SK-N-SH (cell line): ENCODE results near the gene TSPAN4. TPM values are rescaled to one million over a fixed set of nuclear protein-coding genes. Genes with fewer than 3 reads are reported as not detected.

ENCODE experiments used
- CTCF ChIA-PET: fragments of 300-600, 350-600 bp; formaldehyde crosslinking; extraction: SDS; loops from one replicate; lab custom pipeline; 2021; lab: Yijun Ruan, JAX
- POLR2A ChIA-PET: fragments of 350-600 bp; sonication (Branson Sonifier 250); formaldehyde crosslinking; extraction: SDS; loops from one replicate; lab custom pipeline; 2020; ENCODE audit warnings: antibody characterized with exemption, inconsistent platforms; lab: Yijun Ruan, JAX
- DNase-seq: peaks from one replicate; pipeline ENCODE4 v3.0.0; 2012
- H2AFZ ChIP-seq: fragments of 200-600 bp; sonication (generic); 2 replicates; pipeline ENCODE4 v1.8.1; 2016; ENCODE audit warnings: antibody characterized with exemption, mild to moderate bottlenecking, low read depth
- H3F3A ChIP-seq: fragments of 200-600 bp; sonication (generic); replicated peaks from 2 replicates; pipeline ENCODE3; 2016; ENCODE audit warnings: antibody characterized with exemption, mild to moderate bottlenecking; ENCODE audit not compliant: insufficient read depth
- H3K27ac ChIP-seq, 2 experiments: fragments of 200-500 bp in 1 of 2; fragments of 200-600 bp in 1 of 2; sonication (Bioruptor generic) in 1 of 2; sonication (generic), shearing (Covaris generic) in 1 of 2; 2 replicates each; pipeline versions ENCODE4 v1.5.1 to v1.6.1; 2014 to 2016; ENCODE audit warnings: low read depth in 2 of 2, inconsistent platforms in 1 of 2, low read length in 1 of 2, mild to moderate bottlenecking in 1 of 2, mixed read lengths in 1 of 2
- H3K27me3 ChIP-seq: fragments of 200-600 bp; sonication (generic), shearing (Covaris generic); 2 replicates; pipeline ENCODE4 v1.6.1; 2016; ENCODE audit warnings: mixed run types; ENCODE audit not compliant: insufficient read depth
- H3K36me3 ChIP-seq, 2 experiments: fragments of 200-500 bp in 1 of 2; fragments of 200-600 bp in 1 of 2; sonication (Bioruptor generic) in 1 of 2; sonication (generic) in 1 of 2; replicated peaks in 1 of 2; 2 replicates each; pipeline versions ENCODE3 to v1.5.1; 2014 to 2016; ENCODE audit warnings: low read length in 1 of 2, mild to moderate bottlenecking in 1 of 2; ENCODE audit not compliant: insufficient read depth in 2 of 2, control insufficient read depth in 1 of 2
- H3K4me1 ChIP-seq, 2 experiments: fragments of 200-500 bp in 1 of 2; fragments of 200-600 bp in 1 of 2; sonication (Bioruptor generic) in 1 of 2; sonication (generic), shearing (Covaris generic) in 1 of 2; 2 replicates each; pipeline versions ENCODE4 v1.5.1 to v1.6.1; 2014 to 2016; ENCODE audit warnings: low read depth in 1 of 2, low read length in 1 of 2, mixed run types in 1 of 2; ENCODE audit not compliant: insufficient read depth in 2 of 2, control insufficient read depth in 1 of 2
- H3K4me2 ChIP-seq: fragments of 200-600 bp; sonication (generic), shearing (Covaris generic); 2 replicates; pipeline ENCODE4 v1.6.1; 2017; ENCODE audit warnings: mixed run types
- H3K4me3 ChIP-seq, 2 experiments: fragments of 200-500 bp in 1 of 2; fragments of 200-600 bp in 1 of 2; sonication (Bioruptor generic) in 1 of 2; sonication (generic), shearing (Covaris generic) in 1 of 2; 2 replicates each; pipeline versions ENCODE4 v1.5.1 to v1.8.1; 2014 to 2016; ENCODE audit warnings: low read depth in 2 of 2, inconsistent platforms in 1 of 2, low read length in 1 of 2, mild to moderate bottlenecking in 1 of 2, mixed read lengths in 1 of 2, moderate library complexity in 1 of 2
- H3K79me2 ChIP-seq: fragments of 200-600 bp; sonication (generic); 2 replicates; pipeline ENCODE4 v1.8.1; 2017; ENCODE audit warnings: mild to moderate bottlenecking; ENCODE audit not compliant: insufficient read depth
- H3K9ac ChIP-seq: fragments of 200-600 bp; sonication (generic); 2 replicates; pipeline ENCODE4 v1.6.1; 2017; ENCODE audit warnings: mixed run types
- H3K9me2 ChIP-seq: fragments of 200-600 bp; sonication (generic); 2 replicates; pipeline ENCODE4 v1.6.1; 2017; ENCODE audit warnings: mixed run types
- H3K9me3 ChIP-seq: fragments of 200-600 bp; sonication (generic); 2 replicates; pipeline ENCODE4 v1.6.1; 2017; ENCODE audit warnings: mixed run types, mild to moderate bottlenecking, moderate library complexity
- H4K20me1 ChIP-seq: fragments of 200-600 bp; sonication (generic); 2 replicates; pipeline ENCODE4 v1.6.1; 2017; ENCODE audit warnings: mild to moderate bottlenecking, mixed run types; ENCODE audit not compliant: insufficient read depth
- ELF1 ChIP-seq: IDR thresholded peaks from 2 replicates; pipeline ENCODE4 v1.4.0; 2012
- EP300 ChIP-seq, 2 experiments: IDR thresholded peaks; 2 replicates each; pipeline versions ENCODE4 v1.4.0 to v1.6.1; 2012; ENCODE audit warnings: borderline replicate concordance in 1 of 2, low read depth in 1 of 2, low read length in 1 of 2
- EZH2phosphoT487 ChIP-seq: fragments of 200-600 bp; sonication (generic); IDR thresholded peaks from 2 replicates; pipeline ENCODE4 v1.6.1; 2017; ENCODE audit warnings: low read depth, mixed run types, mild to moderate bottlenecking, antibody characterized with exemption, moderate library complexity, borderline replicate concordance
- FOSL2 ChIP-seq: IDR thresholded peaks from 2 replicates; pipeline ENCODE4 v1.4.0; 2012; ENCODE audit warnings: low read depth, mild to moderate bottlenecking, moderate library complexity, borderline replicate concordance
- FOXJ3 ChIP-seq: sonication (generic); formaldehyde crosslinking; IDR thresholded peaks from 2 replicates; pipeline ENCODE4 v1.5.1; 2020; ENCODE audit warnings: mild to moderate bottlenecking, missing genetic modification reagents
- FOXM1 ChIP-seq: IDR thresholded peaks from 2 replicates; pipeline ENCODE4 v1.4.0; 2012; ENCODE audit warnings: low read depth, mild to moderate bottlenecking
- MEF2A ChIP-seq: IDR thresholded peaks from 2 replicates; pipeline ENCODE4 v1.4.0; 2012; ENCODE audit warnings: low read depth, borderline replicate concordance
- MXI1 ChIP-seq: IDR thresholded peaks from 2 replicates; pipeline ENCODE4 v1.6.1; 2012; ENCODE audit warnings: mild to moderate bottlenecking, low read depth, low read length, improper control_type of control experiment
- NFIC ChIP-seq: IDR thresholded peaks from 2 replicates; pipeline ENCODE4 v1.4.0; 2012; ENCODE audit warnings: borderline replicate concordance
- NRF1 ChIP-seq: IDR thresholded peaks from 2 replicates; pipeline ENCODE4 v1.6.1; 2012; ENCODE audit warnings: low read depth, mild to moderate bottlenecking, low read length
- POLR2AphosphoS5 ChIP-seq: IDR thresholded peaks from 2 replicates; pipeline ENCODE4 v1.6.1; 2012; ENCODE audit warnings: low read depth, low read length
- RAD21 ChIP-seq: IDR thresholded peaks from 2 replicates; pipeline ENCODE4 v1.6.1; 2012; ENCODE audit warnings: mild to moderate bottlenecking, low read length
- RCOR1 ChIP-seq: fragments of 150-350 bp; IDR thresholded peaks from 2 replicates; pipeline ENCODE4 v1.6.1; 2017; ENCODE audit warnings: antibody characterized with exemption, low read length
- RFX5 ChIP-seq: IDR thresholded peaks from 2 replicates; pipeline ENCODE4 v1.6.1; 2012; ENCODE audit warnings: mild to moderate bottlenecking, improper control_type of control experiment, low read length
- RXRA ChIP-seq: IDR thresholded peaks from 2 replicates; pipeline ENCODE4 v1.4.0; 2012; ENCODE audit warnings: low read depth, mild to moderate bottlenecking, borderline replicate concordance
- SIN3A ChIP-seq: IDR thresholded peaks from 2 replicates; pipeline ENCODE4 v1.6.1; 2012; ENCODE audit warnings: low read depth, mild to moderate bottlenecking, low read length, moderate library complexity, borderline replicate concordance
- SMC3 ChIP-seq: IDR thresholded peaks from 2 replicates; pipeline ENCODE4 v1.6.1; 2012; ENCODE audit warnings: low read depth, low read length, improper control_type of control experiment
- TCF12 ChIP-seq: IDR thresholded peaks from 2 replicates; pipeline ENCODE4 v1.4.0; 2012
- TEAD4 ChIP-seq: IDR thresholded peaks from 2 replicates; pipeline ENCODE4 v1.4.0; 2012; ENCODE audit warnings: mild to moderate bottlenecking, borderline replicate concordance; ENCODE audit not compliant: insufficient read depth
- YY1 ChIP-seq: IDR thresholded peaks from 2 replicates; pipeline ENCODE4 v1.4.0; 2012; ENCODE audit warnings: low read depth, mild to moderate bottlenecking
- WGBS: methylation state at CpG from one replicate; pipeline ENCODE4 v1.1.6; 2017; ENCODE audit warnings: low lambda C conversion rate; 5-methylcytosine and 5-hydroxymethylcytosine counted together
- polyA plus RNA-seq, 3 experiments: library from polyadenylated mRNA; depleted of rRNA; stranded (reverse); fragments of >200 nt; gene quantifications; 2 replicates each; pipeline ENCODE4 v1.2.3, GENCODE V29; 2012
- TF ChIP-seq, protein P1 (sequence below): IDR thresholded peaks from 2 replicates; pipeline ENCODE4 v1.6.1; 2012; ENCODE audit warnings: mild to moderate bottlenecking, low read depth, low read length, moderate library complexity
- TF ChIP-seq, protein P2 (sequence below): IDR thresholded peaks from 2 replicates; pipeline ENCODE4 v1.4.0; 2012; ENCODE audit warnings: low read depth
- TF ChIP-seq, protein P3 (sequence below): IDR thresholded peaks from 2 replicates; pipeline ENCODE4; 2012
- TF ChIP-seq, protein P4 (sequence below): IDR thresholded peaks from 2 replicates; pipeline ENCODE4 v1.4.0; 2012; ENCODE audit warnings: low read depth, borderline replicate concordance
- TF ChIP-seq, protein P5 (sequence below): fragments of 200-600 bp; sonication (generic); IDR thresholded peaks from 2 replicates; pipeline ENCODE4 v1.6.1; 2017; ENCODE audit warnings: antibody characterized with exemption, mild to moderate bottlenecking, moderate library complexity

Gene TSPAN4
- polyA plus RNA-seq, 1 of the 3 experiments (the other 2 are of a cell fraction): 226 TPM

DNA sequence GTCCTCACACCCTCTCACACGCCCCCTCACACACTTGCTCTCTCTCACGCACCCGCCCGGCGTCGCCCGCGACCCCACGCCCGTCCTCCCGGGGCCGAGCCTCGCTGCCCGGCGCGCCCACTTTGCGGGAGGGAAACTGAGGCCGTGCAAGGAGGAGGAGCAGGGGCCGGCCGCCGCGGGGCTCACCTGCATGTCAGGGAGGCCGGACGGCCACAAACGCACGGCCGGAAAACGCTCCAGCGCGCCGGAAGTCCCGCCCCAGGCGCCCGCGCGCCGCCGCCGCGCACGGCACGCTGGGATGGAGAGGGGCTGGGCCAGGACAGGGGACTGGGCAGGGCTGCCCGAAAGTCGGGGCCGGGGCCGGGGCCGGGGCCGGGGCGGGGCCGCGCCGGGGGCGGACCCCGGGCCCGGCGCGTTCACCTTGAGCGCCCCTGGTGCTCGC lies 68.0 kb downstream of the TSPAN4 start, which contains the start of gene CHID1:
TSS of gene CHID1 (minus strand) at position 222 of the 442 bp plus-strand sequence. CDS start 5,994 bp downstream, outside the sequence.
- H3K27ac ChIP-seq: peak within 1 kb of the TSS; percentile 63 to 78
- DNase-seq: peak; percentile 100
- H3K4me3 ChIP-seq: peak within 1 kb of the TSS; percentile 82 to 95
- 0% methylated on average over 22 of the region's 59 CpGs for WGBS
- H3K79me2 ChIP-seq: peaks cover 35% of the 10 kb centered on the region
- H3K4me2 ChIP-seq: peak within 1 kb of the TSS; percentile 91
- H3K36me3 ChIP-seq: peaks cover 0 to 5% of the 10 kb centered on the region in 2 experiments
- H3K9ac ChIP-seq: peak within 1 kb of the TSS; percentile 84
- POLR2A ChIA-PET: interaction anchor here (0.6 to 1.2 kb wide), 3 partner anchors 9 to 15 kb away, joined by 3 read pairs; no protein-coding TSS in a partner anchor
- CTCF ChIA-PET: interaction anchor here (0.6 to 1.2 kb wide), 6 partner anchors 11 to 214 kb away, joined by 3 to 7 read pairs (median 3); no protein-coding TSS in a partner anchor
- H3K9me2 ChIP-seq: no peaks in the 10 kb centered on the region
- no peaks in the 10 kb centered on the region for H3K9me3 ChIP-seq
- H2AFZ ChIP-seq: peak within 1 kb of the TSS; percentile 76
- H3F3A ChIP-seq: no peaks in the 10 kb centered on the region
- H4K20me1 ChIP-seq: 0 out of 2 replicates have a peak, but pooled peaks cover 3% of the 10 kb centered on the region
- no peaks in the 10 kb centered on the region for H3K27me3 ChIP-seq
- H3K4me1 ChIP-seq: peaks cover 0 to 14% of the 10 kb centered on the region in 2 experiments; a peak in 1 of 4 replicates
- TF ChIP-seq POLR2AphosphoS5: peak; percentile 21
- TF ChIP-seq SIN3A: peak; percentile 45; the same call in 1 of the 2 replicates
- TF ChIP-seq, protein P1, sequence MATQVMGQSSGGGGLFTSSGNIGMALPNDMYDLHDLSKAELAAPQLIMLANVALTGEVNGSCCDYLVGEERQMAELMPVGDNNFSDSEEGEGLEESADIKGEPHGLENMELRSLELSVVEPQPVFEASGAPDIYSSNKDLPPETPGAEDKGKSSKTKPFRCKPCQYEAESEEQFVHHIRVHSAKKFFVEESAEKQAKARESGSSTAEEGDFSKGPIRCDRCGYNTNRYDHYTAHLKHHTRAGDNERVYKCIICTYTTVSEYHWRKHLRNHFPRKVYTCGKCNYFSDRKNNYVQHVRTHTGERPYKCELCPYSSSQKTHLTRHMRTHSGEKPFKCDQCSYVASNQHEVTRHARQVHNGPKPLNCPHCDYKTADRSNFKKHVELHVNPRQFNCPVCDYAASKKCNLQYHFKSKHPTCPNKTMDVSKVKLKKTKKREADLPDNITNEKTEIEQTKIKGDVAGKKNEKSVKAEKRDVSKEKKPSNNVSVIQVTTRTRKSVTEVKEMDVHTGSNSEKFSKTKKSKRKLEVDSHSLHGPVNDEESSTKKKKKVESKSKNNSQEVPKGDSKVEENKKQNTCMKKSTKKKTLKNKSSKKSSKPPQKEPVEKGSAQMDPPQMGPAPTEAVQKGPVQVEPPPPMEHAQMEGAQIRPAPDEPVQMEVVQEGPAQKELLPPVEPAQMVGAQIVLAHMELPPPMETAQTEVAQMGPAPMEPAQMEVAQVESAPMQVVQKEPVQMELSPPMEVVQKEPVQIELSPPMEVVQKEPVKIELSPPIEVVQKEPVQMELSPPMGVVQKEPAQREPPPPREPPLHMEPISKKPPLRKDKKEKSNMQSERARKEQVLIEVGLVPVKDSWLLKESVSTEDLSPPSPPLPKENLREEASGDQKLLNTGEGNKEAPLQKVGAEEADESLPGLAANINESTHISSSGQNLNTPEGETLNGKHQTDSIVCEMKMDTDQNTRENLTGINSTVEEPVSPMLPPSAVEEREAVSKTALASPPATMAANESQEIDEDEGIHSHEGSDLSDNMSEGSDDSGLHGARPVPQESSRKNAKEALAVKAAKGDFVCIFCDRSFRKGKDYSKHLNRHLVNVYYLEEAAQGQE: 0 out of 2 replicates have a peak, but pooled peaks have one; percentile 9
- TF ChIP-seq MXI1: peak; percentile 84
- no peak for TF ChIP-seq RAD21
- TF ChIP-seq RXRA: no peak
- TF ChIP-seq RCOR1: no peak
- no peak for TF ChIP-seq EZH2phosphoT487
- TF ChIP-seq SMC3: no peak
- TF ChIP-seq ELF1: no peak
- peak; percentile 59 for TF ChIP-seq NRF1
- TF ChIP-seq, protein P2, sequence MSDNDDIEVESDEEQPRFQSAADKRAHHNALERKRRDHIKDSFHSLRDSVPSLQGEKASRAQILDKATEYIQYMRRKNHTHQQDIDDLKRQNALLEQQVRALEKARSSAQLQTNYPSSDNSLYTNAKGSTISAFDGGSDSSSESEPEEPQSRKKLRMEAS: peak; percentile 72; the same call in 1 of the 2 replicates
- no peak for TF ChIP-seq FOSL2
- TF ChIP-seq NFIC: no peak
- TF ChIP-seq MEF2A: no peak
- no peak for TF ChIP-seq EP300 (IDR thresholded peaks at IDR 0.05; ENCODE audit: borderline replicate concordance in 1 of 2, low read depth in 1 of 2, low read length in 1 of 2)
- TF ChIP-seq TEAD4: no peak
- no peak for TF ChIP-seq FOXM1
- no peak for TF ChIP-seq TCF12
- TF ChIP-seq RFX5: no peak
- TF ChIP-seq, protein P3, sequence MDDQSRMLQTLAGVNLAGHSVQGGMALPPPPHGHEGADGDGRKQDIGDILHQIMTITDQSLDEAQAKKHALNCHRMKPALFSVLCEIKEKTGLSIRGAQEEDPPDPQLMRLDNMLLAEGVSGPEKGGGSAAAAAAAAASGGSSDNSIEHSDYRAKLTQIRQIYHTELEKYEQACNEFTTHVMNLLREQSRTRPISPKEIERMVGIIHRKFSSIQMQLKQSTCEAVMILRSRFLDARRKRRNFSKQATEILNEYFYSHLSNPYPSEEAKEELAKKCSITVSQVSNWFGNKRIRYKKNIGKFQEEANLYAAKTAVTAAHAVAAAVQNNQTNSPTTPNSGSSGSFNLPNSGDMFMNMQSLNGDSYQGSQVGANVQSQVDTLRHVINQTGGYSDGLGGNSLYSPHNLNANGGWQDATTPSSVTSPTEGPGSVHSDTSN: no peak
- no peak for TF ChIP-seq FOXJ3
- no peak for TF ChIP-seq YY1
- TF ChIP-seq, protein P4, sequence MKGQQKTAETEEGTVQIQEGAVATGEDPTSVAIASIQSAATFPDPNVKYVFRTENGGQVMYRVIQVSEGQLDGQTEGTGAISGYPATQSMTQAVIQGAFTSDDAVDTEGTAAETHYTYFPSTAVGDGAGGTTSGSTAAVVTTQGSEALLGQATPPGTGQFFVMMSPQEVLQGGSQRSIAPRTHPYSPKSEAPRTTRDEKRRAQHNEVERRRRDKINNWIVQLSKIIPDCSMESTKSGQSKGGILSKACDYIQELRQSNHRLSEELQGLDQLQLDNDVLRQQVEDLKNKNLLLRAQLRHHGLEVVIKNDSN: no peak
- TF ChIP-seq, protein P5, sequence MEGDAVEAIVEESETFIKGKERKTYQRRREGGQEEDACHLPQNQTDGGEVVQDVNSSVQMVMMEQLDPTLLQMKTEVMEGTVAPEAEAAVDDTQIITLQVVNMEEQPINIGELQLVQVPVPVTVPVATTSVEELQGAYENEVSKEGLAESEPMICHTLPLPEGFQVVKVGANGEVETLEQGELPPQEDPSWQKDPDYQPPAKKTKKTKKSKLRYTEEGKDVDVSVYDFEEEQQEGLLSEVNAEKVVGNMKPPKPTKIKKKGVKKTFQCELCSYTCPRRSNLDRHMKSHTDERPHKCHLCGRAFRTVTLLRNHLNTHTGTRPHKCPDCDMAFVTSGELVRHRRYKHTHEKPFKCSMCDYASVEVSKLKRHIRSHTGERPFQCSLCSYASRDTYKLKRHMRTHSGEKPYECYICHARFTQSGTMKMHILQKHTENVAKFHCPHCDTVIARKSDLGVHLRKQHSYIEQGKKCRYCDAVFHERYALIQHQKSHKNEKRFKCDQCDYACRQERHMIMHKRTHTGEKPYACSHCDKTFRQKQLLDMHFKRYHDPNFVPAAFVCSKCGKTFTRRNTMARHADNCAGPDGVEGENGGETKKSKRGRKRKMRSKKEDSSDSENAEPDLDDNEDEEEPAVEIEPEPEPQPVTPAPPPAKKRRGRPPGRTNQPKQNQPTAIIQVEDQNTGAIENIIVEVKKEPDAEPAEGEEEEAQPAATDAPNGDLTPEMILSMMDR: no peak
